Measurements from ENCODE around the gene RAB33A. TPM values are rescaled to one million over a fixed set of nuclear protein-coding genes. Genes with fewer than 3 reads are reported as not detected.

Gene RAB33A
- total RNA-seq, 1 experiment from 2014 or later, result not detected

DNA sequence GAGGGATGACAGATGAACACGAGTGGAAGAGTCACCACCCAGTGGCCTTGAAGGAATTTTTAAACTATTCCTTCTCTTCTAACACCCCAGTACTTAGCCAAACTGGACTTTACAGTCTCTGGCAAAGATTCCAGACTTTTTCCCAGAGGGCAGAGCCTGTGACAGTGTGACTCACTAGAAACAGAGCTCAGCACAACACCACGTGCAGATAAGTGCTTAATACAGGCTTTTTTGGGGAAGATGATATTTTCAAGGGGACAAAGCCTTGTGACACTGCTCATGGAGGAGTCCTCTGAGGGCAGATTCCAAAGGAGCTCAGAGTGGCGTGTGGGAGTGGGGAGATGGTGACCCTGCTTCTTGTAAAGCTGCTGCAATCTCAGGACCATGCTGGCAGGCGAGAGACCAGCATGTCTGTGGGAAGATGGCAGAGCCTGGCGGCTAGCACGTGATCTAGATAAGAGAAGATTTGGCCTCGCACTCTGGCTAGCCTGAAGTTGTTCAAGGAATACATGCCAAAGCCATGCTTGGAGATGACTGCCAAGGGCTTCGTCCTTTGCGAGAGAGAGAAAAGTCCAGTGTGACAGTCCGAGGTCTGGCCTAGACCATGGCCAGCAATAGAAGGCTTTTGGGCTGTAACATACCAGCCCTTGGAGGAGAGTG is 2.4 kb downstream of the RAB33A start:
- intact Hi-C loops (cut with micrococcal nuclease), result no loop called here
- no peak overlapping the region for H3K4me3 ChIP-seq (replicated peaks in 1 of 2; ENCODE audit: low read depth in 1 of 2, low read length in 2 of 2)
- no peak overlapping the region for H3K4me2 ChIP-seq (ENCODE audit: low read length)
- CTCF ChIA-PET, result no interaction called here
- no peak for ATAC-seq
- no TSS peak for BruUV-seq (replicated peaks)
- no peak for TF ChIP-seq SRF (IDR thresholded peaks at IDR 0.05; ENCODE audit: low read depth)
- no peak for TF ChIP-seq SIN3A (IDR thresholded peaks at IDR 0.05; ENCODE audit: low read depth)
- TF ChIP-seq, protein P1, sequence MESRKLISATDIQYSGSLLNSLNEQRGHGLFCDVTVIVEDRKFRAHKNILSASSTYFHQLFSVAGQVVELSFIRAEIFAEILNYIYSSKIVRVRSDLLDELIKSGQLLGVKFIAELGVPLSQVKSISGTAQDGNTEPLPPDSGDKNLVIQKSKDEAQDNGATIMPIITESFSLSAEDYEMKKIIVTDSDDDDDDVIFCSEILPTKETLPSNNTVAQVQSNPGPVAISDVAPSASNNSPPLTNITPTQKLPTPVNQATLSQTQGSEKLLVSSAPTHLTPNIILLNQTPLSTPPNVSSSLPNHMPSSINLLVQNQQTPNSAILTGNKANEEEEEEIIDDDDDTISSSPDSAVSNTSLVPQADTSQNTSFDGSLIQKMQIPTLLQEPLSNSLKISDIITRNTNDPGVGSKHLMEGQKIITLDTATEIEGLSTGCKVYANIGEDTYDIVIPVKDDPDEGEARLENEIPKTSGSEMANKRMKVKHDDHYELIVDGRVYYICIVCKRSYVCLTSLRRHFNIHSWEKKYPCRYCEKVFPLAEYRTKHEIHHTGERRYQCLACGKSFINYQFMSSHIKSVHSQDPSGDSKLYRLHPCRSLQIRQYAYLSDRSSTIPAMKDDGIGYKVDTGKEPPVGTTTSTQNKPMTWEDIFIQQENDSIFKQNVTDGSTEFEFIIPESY (IDR thresholded peaks at IDR 0.05; ENCODE audit: extremely low read depth, insufficient replicate concordance, low read length), result no peak
- no peak for TF ChIP-seq CBX3 (IDR thresholded peaks at IDR 0.05; ENCODE audit: low read depth)
- no peak for TF ChIP-seq CEBPB (IDR thresholded peaks at IDR 0.05; ENCODE audit: low read depth)
- TF ChIP-seq POLR2A (IDR thresholded peaks at IDR 0.05; ENCODE audit: borderline replicate concordance, extremely low read depth, insufficient read depth, insufficient read length), result no peak
- no peak for TF ChIP-seq ELF1 (IDR thresholded peaks at IDR 0.05; ENCODE audit: borderline replicate concordance, low read depth)
- no peak for TF ChIP-seq EZH2phosphoT487 (IDR thresholded peaks at IDR 0.05; ENCODE audit: borderline replicate concordance)
- no peak for TF ChIP-seq EZH2 (IDR thresholded peaks at IDR 0.05)
- no peak for TF ChIP-seq ZNF274 (IDR thresholded peaks at IDR 0.05; ENCODE audit: low read depth, low read length)
- no peaks in the 10 kb centered on the region for H3K9me3 ChIP-seq (ENCODE audit: control insufficient read depth in 1 of 2, insufficient read depth in 1 of 2, low read depth in 1 of 2, low read length in 2 of 2)
- H3K36me3 ChIP-seq (ENCODE audit: control insufficient read depth in 1 of 2, insufficient read depth in 2 of 2, low read length in 2 of 2), result no peaks in the 10 kb centered on the region
- no peaks in the 10 kb centered on the region for H3K9me2 ChIP-seq (ENCODE audit: insufficient read depth)
- H4K20me1 ChIP-seq (ENCODE audit: insufficient read depth), result no peaks in the 10 kb centered on the region
- H2AFZ ChIP-seq (ENCODE audit: low read depth, low read length, poor library complexity, severe bottlenecking), result no peak overlapping the region
- no peak overlapping the region for H3K27ac ChIP-seq (ENCODE audit: low read depth, low read length)
- H3K4me1 ChIP-seq (ENCODE audit: control insufficient read depth in 1 of 2, insufficient read depth in 2 of 2, low read length in 2 of 2), result 0 out of 4 replicates have a peak, but pooled peaks cover 0 to 9% of the 10 kb centered on the region in 2 experiments
- no peak for DNase-seq (ENCODE audit: low read depth, low spot score)
- RAD21 ChIA-PET (ENCODE audit: low non-redundant PET in 1 of 2, low total read pairs in 2 of 2, uncharacterized antibody in 2 of 2, unreplicated experiment in 2 of 2), result no interaction called here
- no peak overlapping the region for H3K9ac ChIP-seq (ENCODE audit: low read length)
- no peaks in the 10 kb centered on the region for H3K79me2 ChIP-seq (ENCODE audit: insufficient read depth, low read length)
- POLR2A ChIA-PET, result interaction anchor here (1.9 kb wide), 1 partner anchor 9 kb away, joined by 8 read pairs; the partner anchor contains the start of gene AIFM1
- H3K27me3 ChIP-seq (ENCODE audit: insufficient read depth, low read length), result no peaks in the 10 kb centered on the region

Data from HCT116 (cell line).